Body of pancreas (tissue), 4 donors: ENCODE data around the gene NR1I2.

Source experiments
- CTCF ChIP-seq, 7 experiments: fragments of 450-650 bp in 4 of 7; fragments of 200-600 bp in 3 of 7; sonication (generic) in 3 of 7; IDR thresholded peaks; one replicate each; pipeline ENCODE4 v1.5.1; 2016 to 2019; ENCODE audit warnings: antibody characterized with exemption in 7 of 7
- POLR2A ChIP-seq, 3 donors: fragments of 450-650 bp; IDR thresholded peaks; one replicate each; pipeline ENCODE4 v1.6.1; 2016; ENCODE audit warnings: antibody characterized with exemption in 3 of 3, mild to moderate bottlenecking in 2 of 3

- TF ChIP-seq CTCF (IDR thresholded peaks at IDR 0.05) (no peak), POLR2A (IDR thresholded peaks at IDR 0.05) (no peak)
Observed at GRCh38 chr3:119738741-119739140, 43.2 kb upstream of the NR1I2 start.
